GM19238 (cell line): ENCODE measurements around the gene NLRX1.
"Not testable (repeated sequence)": the region's sequence is repeated elsewhere in the genome, so short reads cannot be mapped to it uniquely, and the experiment has no call there.

Experiments used
- DNase-seq: peaks from one replicate; pipeline ENCODE4 v3.0.0; 2011; ENCODE audit warnings: low spot score; ENCODE audit not compliant: insufficient read length

The NLRX1 gene

GRCh38 chr11:119184399-119184798 lies 15.9 kb downstream of the NLRX1 start:
- DNase-seq, result not testable (repeated sequence)

- DNase-seq, result no peak
Observed at GRCh38 chr11:119185981-119186634, 17.6 kb downstream of the NLRX1 start.

GRCh38 chr11:119187123-119187892 lies 18.8 kb downstream of the NLRX1 start:
- DNase-seq, result no peak

- DNase-seq, result no peak
Observed at GRCh38 chr11:119188067-119188466, 19.5 kb downstream of the NLRX1 start.

- DNase-seq, result no peak
Observed at GRCh38 chr11:119188887-119189286, 20.4 kb downstream of the NLRX1 start.

GRCh38 chr11:119189393-119189792 lies 20.9 kb downstream of the NLRX1 start:
- no peak for DNase-seq

- DNase-seq, result no peak
Observed at GRCh38 chr11:119190531-119190930, 22.0 kb downstream of the NLRX1 start.

- DNase-seq, result not testable (repeated sequence)
Observed at GRCh38 chr11:119191265-119191664, 22.7 kb downstream of the NLRX1 start.

- no peak for DNase-seq
Observed at GRCh38 chr11:119192111-119192510, 23.6 kb downstream of the NLRX1 start.

GRCh38 chr11:119193001-119193400 lies 24.5 kb downstream of the NLRX1 start:
- no peak for DNase-seq

- DNase-seq, result no peak
Observed at GRCh38 chr11:119193626-119194025, 25.1 kb downstream of the NLRX1 start.

GRCh38 chr11:119194811-119195440 lies 26.4 kb downstream of the NLRX1 start:
- no peak for DNase-seq

- no peak for DNase-seq
Observed at GRCh38 chr11:119195680-119196079, 27.2 kb downstream of the NLRX1 start.

- peak; percentile 70 for DNase-seq
Observed at GRCh38 chr11:119196833-119197483, 28.4 kb downstream of the NLRX1 start.

GRCh38 chr11:119198925-119199324 lies 30.4 kb downstream of the NLRX1 start:
- no peak for DNase-seq

GRCh38 chr11:119201236-119201635 lies 32.7 kb downstream of the NLRX1 start:
- DNase-seq, result not testable (repeated sequence)

GRCh38 chr11:119202554-119202953 lies 34.0 kb downstream of the NLRX1 start:
- no peak for DNase-seq

GRCh38 chr11:119204066-119204465 lies 35.5 kb downstream of the NLRX1 start:
- DNase-seq, result no peak

- no peak for DNase-seq
Observed at GRCh38 chr11:119205080-119205479, 36.6 kb downstream of the NLRX1 start.

GRCh38 chr11:119205574-119206510 lies 37.3 kb downstream of the NLRX1 start, which contains the start of gene CBL:
TSS of gene CBL (plus strand) at chr11:119206339. CDS start at chr11:119206418, 79 bp downstream.
- DNase-seq, result peak; percentile 91
